ENCODE results near the gene FAHD1.
"Not testable (repeated sequence)": the region's sequence is repeated elsewhere in the genome, so short reads cannot be mapped to it uniquely, and the experiment has no call there.

Gene FAHD1

DNA sequence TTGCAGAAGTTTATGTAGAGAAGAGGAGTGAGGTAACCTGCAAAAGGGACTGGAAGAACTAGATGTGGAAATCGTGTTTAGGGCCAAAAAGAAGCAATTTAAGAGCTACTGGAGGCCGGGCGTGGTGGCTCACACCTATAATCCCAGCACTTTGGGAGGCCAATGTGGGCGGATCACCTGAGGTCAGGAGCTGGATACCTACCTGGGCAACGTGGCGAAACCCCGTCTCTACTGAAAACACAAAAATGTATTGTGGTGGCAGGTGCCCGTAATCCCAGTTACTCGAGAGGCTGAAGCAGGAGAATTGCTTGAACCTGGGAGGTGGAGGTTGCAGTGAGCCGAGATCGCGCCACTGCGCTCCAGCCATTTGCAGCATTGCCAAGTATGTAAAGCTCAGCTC, 49.1 kb downstream of the FAHD1 start:
- not testable (repeated sequence) for H3K27ac Mint-ChIP-seq, H3K4me3 Mint-ChIP-seq, H3K4me1 Mint-ChIP-seq, H3K36me3 Mint-ChIP-seq, H3K9me3 Mint-ChIP-seq
- H3K27me3 Mint-ChIP-seq = peaks cover 16% of the 10 kb centered on the region

DNA sequence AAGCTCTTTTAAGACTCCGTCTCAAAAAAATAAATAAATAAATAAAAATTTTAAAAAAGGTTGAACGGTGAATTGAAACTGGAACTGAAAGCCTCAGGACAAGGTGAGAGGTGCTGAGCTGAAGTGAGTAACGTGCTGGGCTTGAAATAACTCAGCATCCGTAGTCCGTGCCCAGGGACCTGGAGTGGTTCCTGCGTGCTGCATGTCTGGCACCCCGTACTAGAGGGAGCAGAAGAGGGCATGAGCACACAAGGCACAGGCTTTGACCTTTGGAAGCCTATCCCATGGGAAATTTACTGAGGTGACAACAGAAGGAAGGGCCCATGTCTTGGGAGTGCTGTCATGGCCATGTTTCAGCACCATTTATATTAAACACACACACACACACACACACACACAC, 49.5 kb downstream of the FAHD1 start:
- Mint-ChIP-seq H3K27ac (no peak overlapping the region), H3K27me3 (peaks cover 16% of the 10 kb centered on the region), H3K4me3 (no peak overlapping the region), H3K36me3 (peaks cover 2% of the 10 kb centered on the region), H3K9me3 (no peaks in the 10 kb centered on the region), H3K4me1 (peaks cover 5% of the 10 kb centered on the region)

- Mint-ChIP-seq H3K4me1 (peaks cover 4% of the 10 kb centered on the region), H3K27me3 (peaks cover 16% of the 10 kb centered on the region), H3K9me3 (no peaks in the 10 kb centered on the region), H3K36me3 (peaks cover 2% of the 10 kb centered on the region), H3K27ac (no peak overlapping the region), H3K4me3 (no peak overlapping the region)
Measured at GRCh38 chr16:1877089-1877488, 50.1 kb downstream of the FAHD1 start.

- no peaks in the 10 kb centered on the region for H3K4me1 Mint-ChIP-seq
- H3K9me3 Mint-ChIP-seq = no peaks in the 10 kb centered on the region
- peaks cover 12% of the 10 kb centered on the region for H3K27me3 Mint-ChIP-seq
- H3K27ac Mint-ChIP-seq = no peak overlapping the region
- no peak overlapping the region for H3K4me3 Mint-ChIP-seq
- H3K36me3 Mint-ChIP-seq = no peaks in the 10 kb centered on the region
Measured at GRCh38 chr16:1877804-1878203, 50.8 kb downstream of the FAHD1 start.

DNA sequence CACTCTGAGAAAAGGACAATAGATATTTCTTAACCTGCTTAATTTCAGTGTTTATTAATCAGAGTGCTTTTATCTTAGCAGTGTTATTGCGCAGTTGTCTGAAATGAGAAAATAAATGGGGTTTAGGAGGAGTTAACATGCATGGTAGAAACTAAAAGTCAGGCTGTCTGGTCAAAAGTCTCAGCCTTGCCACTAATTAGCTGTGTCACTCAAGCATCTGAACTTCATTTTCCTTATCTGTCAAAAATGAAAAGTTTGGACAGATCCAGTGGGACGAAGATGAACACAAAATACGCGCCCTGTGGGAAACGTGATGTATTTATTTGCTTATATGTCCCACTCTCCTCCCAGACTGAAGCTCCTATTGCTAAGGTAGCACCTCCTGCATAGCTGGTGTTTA, 51.2 kb downstream of the FAHD1 start:
- no peaks in the 10 kb centered on the region for H3K36me3 Mint-ChIP-seq
- no peak overlapping the region for H3K4me3 Mint-ChIP-seq
- no peaks in the 10 kb centered on the region for H3K9me3 Mint-ChIP-seq
- peaks cover 12% of the 10 kb centered on the region for H3K27me3 Mint-ChIP-seq
- H3K27ac Mint-ChIP-seq = no peak overlapping the region
- no peaks in the 10 kb centered on the region for H3K4me1 Mint-ChIP-seq

Data from activated naive CD4-positive, alpha-beta T cell treated with anti-CD3 and anti-CD28 coated beads, Interleukin-2, amount 50 U/mL, for 24 hours (primary cell).